CD4-positive, alpha-beta T cell treated with Interleukin-6 at 100 ng/mL for 8 hours (primary cell): ENCODE results near the gene U2AF1L4.
"Not testable (repeated sequence)": the region's sequence is repeated elsewhere in the genome, so short reads cannot be mapped to it uniquely, and the experiment has no call there.

Experiments
- DNase-seq: peaks from one replicate; pipeline ENCODE4 v3.0.0-alpha.2; 2020; ENCODE audit warnings: mixed read lengths, low spot score

The U2AF1L4 gene

GRCh38 chr19:35725216-35725861 is 19.9 kb downstream of the U2AF1L4 start:
- no peak for DNase-seq

DNA sequence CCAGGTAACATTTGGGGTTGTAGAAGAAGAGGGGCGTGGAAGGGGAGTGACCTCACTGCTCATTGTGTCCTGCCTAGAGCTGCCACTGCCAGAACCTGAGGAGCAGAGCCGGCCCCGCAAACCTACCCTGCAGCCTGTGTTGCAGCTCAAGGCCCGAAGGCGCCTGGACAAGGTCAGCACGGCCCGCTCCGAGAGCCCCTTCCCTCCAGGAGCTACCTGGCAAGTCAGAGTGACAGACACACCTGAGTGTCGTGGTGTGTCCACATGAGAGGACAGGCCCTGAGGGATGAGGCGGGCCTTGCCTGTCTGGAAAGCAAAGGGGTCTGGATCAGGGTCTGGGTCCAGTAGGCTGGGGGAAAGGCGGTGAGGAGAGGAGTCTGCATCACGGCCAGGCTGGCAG is 20.7 kb downstream of the U2AF1L4 start:
- DNase-seq, result no peak

GRCh38 chr19:35724132-35724531 is 21.1 kb downstream of the U2AF1L4 start:
- not testable (repeated sequence) for DNase-seq

- DNase-seq, result no peak
These were observed 21.5 kb downstream of the U2AF1L4 start for GRCh38 chr19:35723671-35724070.

GRCh38 chr19:35722897-35723296 is 22.3 kb downstream of the U2AF1L4 start:
- no peak for DNase-seq

- no peak for DNase-seq
These were observed 22.8 kb downstream of the U2AF1L4 start for GRCh38 chr19:35722461-35722860.

GRCh38 chr19:35721374-35721773 is 23.8 kb downstream of the U2AF1L4 start:
- DNase-seq, result no peak

- no peak for DNase-seq
These were observed 24.6 kb downstream of the U2AF1L4 start for GRCh38 chr19:35720648-35721047.

GRCh38 chr19:35720163-35720524 is 25.1 kb downstream of the U2AF1L4 start:
- no peak for DNase-seq

- no peak for DNase-seq
These were observed 25.6 kb downstream of the U2AF1L4 start for GRCh38 chr19:35719402-35720162.

DNA sequence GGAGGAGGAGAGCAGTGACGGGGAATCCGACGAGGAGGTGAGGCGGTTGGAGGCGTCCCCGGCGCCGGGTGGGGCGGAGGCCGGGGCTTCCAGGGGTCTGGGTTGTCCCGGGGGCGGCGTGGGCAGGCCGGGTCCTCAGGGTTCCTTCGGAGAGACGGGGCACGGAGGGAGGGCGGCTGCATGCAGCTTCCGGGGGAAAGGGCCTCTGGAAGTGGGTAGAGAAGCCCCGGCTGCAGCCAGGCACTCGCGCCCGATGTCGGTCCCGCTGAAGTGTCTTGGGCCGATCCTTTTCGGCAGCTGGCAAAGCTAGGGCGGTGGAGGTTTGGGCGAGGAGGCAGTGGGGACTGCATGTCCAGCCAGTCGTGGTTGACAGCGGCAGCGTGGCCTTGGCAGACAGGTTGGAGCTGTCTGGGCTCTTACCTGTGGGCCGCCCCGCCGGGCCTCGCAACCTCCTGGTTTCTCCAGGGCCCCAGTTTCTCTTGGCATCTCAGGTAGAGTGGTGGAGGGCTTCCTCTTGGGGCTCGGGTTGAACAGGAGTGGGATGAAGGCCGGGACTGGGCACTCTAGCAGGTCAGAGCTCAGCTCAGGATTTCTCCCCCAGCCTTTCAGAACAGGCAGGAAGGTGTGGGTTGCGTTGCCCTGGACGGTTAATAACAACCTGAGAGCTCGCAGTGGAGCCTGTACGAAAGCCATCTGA is 26.7 kb downstream of the U2AF1L4 start:
- DNase-seq, result peak; percentile 25

GRCh38 chr19:35717665-35718344 is 27.4 kb downstream of the U2AF1L4 start, which contains the start of gene KMT2B:
KMT2B (plus strand) TSS chr19:35718003; CDS start chr19:35718019, 16 bp downstream.
- no peak for DNase-seq

DNA sequence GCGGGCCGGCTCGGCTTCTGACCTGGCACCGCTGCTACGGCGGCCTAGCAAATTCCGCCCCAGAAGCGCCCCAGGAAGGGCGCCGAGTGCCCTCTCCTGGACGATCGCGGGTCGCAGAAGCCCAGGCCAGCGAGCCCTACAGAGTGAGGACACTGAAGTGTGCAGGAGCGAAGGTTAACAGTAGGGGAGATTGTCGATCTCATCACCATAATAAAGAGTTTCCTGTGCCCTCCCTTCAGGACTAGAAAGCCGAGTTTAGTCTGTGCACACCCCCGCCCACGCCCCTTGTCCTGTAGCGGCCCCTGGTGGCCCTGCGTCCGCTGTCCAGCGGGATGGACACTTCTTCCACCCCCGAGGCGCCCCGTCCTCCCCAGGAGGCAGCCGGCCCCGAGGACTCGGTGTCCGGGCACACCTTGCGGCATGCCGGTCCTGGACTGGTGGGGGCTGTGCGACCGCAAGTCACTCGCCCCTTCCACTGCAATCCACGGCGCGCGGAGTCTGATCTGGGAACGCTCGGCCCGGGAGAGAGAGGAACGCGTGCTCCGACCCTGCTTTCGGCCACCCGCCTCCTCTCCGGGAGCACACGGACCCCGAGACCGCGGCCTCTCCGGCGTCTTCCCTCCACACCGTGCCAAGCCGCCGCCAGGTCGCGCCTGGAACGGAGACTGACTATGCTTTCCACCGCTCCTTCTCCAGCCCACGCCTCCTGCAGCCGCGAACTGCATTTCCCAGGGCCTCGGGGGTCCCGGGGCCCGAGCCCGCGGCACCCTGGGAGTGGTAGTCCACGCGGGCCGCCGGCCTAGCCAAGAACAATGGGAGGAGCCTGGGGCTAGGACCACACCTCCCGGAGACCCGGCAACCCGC is 28.2 kb downstream of the U2AF1L4 start:
- DNase-seq, result peak; percentile 98

DNA sequence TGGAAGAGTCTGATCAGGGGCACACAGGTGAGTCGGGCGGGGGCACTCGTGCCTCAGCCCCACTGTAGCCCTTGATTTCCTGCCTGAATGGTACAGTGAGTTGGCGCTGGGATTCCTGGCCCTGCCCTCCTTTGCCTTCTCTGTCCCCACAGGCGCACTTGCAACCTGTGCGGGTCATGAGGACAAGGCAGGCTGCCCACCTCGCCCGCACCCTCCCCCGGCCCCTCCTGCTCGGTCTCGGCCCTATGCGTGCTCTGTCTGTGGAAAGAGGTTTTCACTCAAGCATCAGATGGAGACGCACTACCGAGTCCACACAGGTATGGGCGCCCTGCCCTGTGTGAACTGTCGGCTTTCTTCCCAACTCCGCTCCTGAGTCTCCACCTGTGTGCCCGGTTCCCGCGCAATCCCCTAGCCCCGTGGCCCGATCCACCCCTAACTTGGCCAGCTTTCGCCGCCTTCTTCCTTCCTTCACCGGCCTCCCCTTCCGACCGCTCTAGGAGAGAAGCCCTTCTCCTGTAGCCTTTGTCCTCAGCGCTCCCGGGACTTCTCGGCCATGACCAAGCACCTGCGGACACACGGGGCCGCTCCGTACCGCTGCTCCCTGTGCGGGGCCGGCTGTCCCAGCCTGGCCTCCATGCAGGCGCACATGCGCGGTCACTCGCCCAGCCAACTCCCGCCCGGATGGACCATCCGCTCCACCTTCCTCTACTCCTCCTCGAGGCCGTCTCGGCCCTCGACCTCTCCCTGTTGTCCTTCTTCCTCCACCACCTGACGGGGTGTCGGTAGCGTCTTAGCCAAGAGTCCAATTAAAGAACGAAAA is 29.0 kb downstream of the U2AF1L4 start:
- no peak for DNase-seq

GRCh38 chr19:35715355-35715809 is 29.8 kb downstream of the U2AF1L4 start:
- DNase-seq, result no peak

DNA sequence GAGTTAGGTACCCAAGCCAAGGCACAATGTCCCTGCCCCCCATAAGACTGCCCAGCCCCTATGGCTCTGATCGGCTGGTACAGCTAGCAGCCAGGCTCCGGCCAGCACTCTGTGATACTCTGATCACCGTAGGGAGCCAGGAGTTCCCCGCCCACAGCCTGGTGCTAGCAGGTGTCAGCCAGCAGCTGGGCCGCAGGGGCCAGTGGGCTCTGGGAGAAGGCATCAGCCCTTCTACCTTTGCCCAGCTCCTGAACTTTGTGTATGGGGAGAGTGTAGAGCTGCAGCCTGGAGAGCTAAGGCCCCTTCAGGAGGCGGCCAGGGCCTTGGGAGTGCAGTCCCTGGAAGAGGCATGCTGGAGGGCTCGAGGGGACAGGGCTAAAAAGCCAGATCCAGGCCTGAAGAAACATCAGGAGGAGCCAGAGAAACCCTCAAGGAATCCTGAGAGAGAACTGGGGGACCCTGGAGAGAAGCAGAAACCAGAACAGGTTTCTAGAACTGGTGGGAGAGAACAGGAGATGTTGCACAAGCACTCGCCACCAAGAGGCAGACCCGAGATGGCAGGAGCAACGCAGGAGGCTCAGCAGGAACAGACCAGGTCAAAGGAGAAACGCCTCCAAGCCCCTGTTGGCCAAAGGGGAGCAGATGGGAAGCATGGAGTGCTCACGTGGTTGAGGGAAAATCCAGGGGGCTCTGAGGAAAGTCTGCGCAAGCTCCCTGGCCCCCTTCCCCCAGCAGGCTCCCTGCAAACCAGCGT is 30.4 kb downstream of the U2AF1L4 start:
- no peak for DNase-seq

DNA sequence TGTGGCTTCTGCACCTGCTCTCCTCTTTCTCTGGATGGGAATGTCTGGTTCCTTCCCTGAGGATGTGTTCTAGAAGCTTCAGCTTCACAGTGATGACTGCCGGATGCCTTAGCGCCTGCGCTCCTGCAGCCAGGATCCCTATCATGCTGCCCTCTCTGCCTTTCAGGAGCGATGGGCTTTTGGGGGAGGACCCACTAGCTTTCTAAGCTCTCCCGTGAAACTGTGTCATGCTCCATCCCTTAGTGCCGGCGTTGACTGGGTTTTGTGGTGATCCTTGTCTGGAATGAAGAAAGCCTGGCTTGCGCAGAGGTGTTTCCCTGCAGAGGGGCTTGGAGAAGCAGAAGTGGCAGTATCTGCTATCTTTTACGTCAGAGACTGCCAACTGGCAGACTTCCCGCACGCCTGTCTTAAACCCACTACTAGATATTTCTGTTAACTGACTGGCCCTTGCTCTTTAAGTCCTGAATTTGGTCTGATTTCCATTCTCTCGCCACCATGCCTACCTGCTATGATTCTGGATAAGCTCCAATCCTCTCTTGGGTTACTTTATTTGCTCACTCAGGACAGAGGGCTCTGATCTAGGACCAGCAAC is 31.2 kb downstream of the U2AF1L4 start:
- DNase-seq, result no peak

GRCh38 chr19:35713506-35713850 is 31.7 kb downstream of the U2AF1L4 start:
- DNase-seq, result no peak
